Measurements from ENCODE around the gene CCL14. TPM values are rescaled to one million over a fixed set of nuclear protein-coding genes. Genes with fewer than 3 reads are reported as not detected.

Gene CCL14
- 10 to 100 TPM; 14.2 to 23.3 TPM for total RNA-seq
- polyA plus RNA-seq (ENCODE audit: insufficient read length in 6 of 6) = 100 to 1,000 TPM in 2 of 6 donors, 10 to 100 TPM in 4; 64.7 to 123 (median 90.9) TPM
- long read RNA-seq, donor 1, transcript CCL14-203 (3 exons, 426 nt) = minor isoform, 6 of 82 reads
- long read RNA-seq, donor 1, transcript CCL14-201 (2 exons, 3,265 nt) = minor isoform, 6 of 82 reads
- long read RNA-seq, donor 1, transcript CCL14-202 (3 exons, 898 nt) = major isoform, 70 of 82 reads
- long read RNA-seq, donor 1, partial matches to known transcripts = 0 of 82 reads
- long read RNA-seq, donor 1, other reads (novel, unspliced or antisense) = 0 of 82 reads
- long read RNA-seq, donor 2, transcript CCL14-202 (3 exons, 898 nt) = major isoform, 57 of 63 reads
- long read RNA-seq, donor 2, partial matches to known transcripts = 0 of 63 reads
- long read RNA-seq, donor 2, other reads (novel, unspliced or antisense) = 0 of 63 reads
- long read RNA-seq, donor 3, transcript CCL14-202 (3 exons, 898 nt) = major isoform, 17 of 21 reads
- long read RNA-seq, donor 3, partial matches to known transcripts = 0 of 21 reads
- long read RNA-seq, donor 3, other reads (novel, unspliced or antisense) = 0 of 21 reads
- long read RNA-seq, donor 4, transcript CCL14-202 (3 exons, 898 nt) = major isoform, 21 of 23 reads
- long read RNA-seq, donor 4, partial matches to known transcripts = 0 of 23 reads
- long read RNA-seq, donor 4, other reads (novel, unspliced or antisense) = 0 of 23 reads
- long read RNA-seq, donor 5, transcript CCL14-201 (2 exons, 3,265 nt) = minor isoform, 7 of 65 reads
- long read RNA-seq, donor 5, transcript CCL14-202 (3 exons, 898 nt) = major isoform, 52 of 65 reads
- long read RNA-seq, donor 5, transcript CCL14-203 (3 exons, 426 nt) = minor isoform, 6 of 65 reads
- long read RNA-seq, donor 5, partial matches to known transcripts = 0 of 65 reads
- long read RNA-seq, donor 5, other reads (novel, unspliced or antisense) = 0 of 65 reads
- long read RNA-seq, donor 6, transcript CCL14-201 (2 exons, 3,265 nt) = minor isoform, 5 of 63 reads
- long read RNA-seq, donor 6, transcript CCL14-202 (3 exons, 898 nt) = major isoform, 55 of 63 reads
- long read RNA-seq, donor 6, partial matches to known transcripts = 0 of 63 reads
- long read RNA-seq, donor 6, other reads (novel, unspliced or antisense) = 0 of 63 reads
- long read RNA-seq, donor 7, transcript CCL14-202 (3 exons, 898 nt) = major isoform, 24 of 25 reads
- long read RNA-seq, donor 7, partial matches to known transcripts = 0 of 25 reads
- long read RNA-seq, donor 7, other reads (novel, unspliced or antisense) = 0 of 25 reads
- long read RNA-seq, donor 8, transcript CCL14-202 (3 exons, 898 nt) = major isoform, 20 of 22 reads
- long read RNA-seq, donor 8, partial matches to known transcripts = 0 of 22 reads
- long read RNA-seq, donor 8, other reads (novel, unspliced or antisense) = 0 of 22 reads
- long read RNA-seq, donor 9 = 0 reads
- long read RNA-seq, donor 10, transcript CCL14-202 (3 exons, 898 nt) = major isoform, 25 of 28 reads
- long read RNA-seq, donor 10, partial matches to known transcripts = 1 of 28 reads
- long read RNA-seq, donor 10, other reads (novel, unspliced or antisense) = 0 of 28 reads
- long read RNA-seq, donor 11 = 0 reads
- long read RNA-seq, donor 12, transcript CCL14-202 (3 exons, 898 nt) = major isoform, 36 of 40 reads
- long read RNA-seq, donor 12, partial matches to known transcripts = 0 of 40 reads
- long read RNA-seq, donor 12, other reads (novel, unspliced or antisense) = 0 of 40 reads

- intact Hi-C loops (cut with DNase I) = no loop called here
- DNase-seq = no peak
- TF ChIP-seq, protein P1, sequence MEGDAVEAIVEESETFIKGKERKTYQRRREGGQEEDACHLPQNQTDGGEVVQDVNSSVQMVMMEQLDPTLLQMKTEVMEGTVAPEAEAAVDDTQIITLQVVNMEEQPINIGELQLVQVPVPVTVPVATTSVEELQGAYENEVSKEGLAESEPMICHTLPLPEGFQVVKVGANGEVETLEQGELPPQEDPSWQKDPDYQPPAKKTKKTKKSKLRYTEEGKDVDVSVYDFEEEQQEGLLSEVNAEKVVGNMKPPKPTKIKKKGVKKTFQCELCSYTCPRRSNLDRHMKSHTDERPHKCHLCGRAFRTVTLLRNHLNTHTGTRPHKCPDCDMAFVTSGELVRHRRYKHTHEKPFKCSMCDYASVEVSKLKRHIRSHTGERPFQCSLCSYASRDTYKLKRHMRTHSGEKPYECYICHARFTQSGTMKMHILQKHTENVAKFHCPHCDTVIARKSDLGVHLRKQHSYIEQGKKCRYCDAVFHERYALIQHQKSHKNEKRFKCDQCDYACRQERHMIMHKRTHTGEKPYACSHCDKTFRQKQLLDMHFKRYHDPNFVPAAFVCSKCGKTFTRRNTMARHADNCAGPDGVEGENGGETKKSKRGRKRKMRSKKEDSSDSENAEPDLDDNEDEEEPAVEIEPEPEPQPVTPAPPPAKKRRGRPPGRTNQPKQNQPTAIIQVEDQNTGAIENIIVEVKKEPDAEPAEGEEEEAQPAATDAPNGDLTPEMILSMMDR (IDR thresholded peaks at IDR 0.05) = no peak
- ATAC-seq = no peak
- Histone ChIP-seq H3K4me1 (no peaks in the 10 kb centered on the region), H3K9me3 (no peaks in the 10 kb centered on the region), H3K36me3 (no peaks in the 10 kb centered on the region), H3K27ac (no peak within 1 kb of the TSS), H3K27me3 (no peaks in the 10 kb centered on the region), H3K4me3 (no peak within 1 kb of the TSS)
Observed at GRCh38 chr17:35986643-35987042, at the start of gene CCL14. Gene CCL14, minus strand, starts transcription at chr17:35986729. Its CDS starts 80 bp downstream, at chr17:35986649.

DNA sequence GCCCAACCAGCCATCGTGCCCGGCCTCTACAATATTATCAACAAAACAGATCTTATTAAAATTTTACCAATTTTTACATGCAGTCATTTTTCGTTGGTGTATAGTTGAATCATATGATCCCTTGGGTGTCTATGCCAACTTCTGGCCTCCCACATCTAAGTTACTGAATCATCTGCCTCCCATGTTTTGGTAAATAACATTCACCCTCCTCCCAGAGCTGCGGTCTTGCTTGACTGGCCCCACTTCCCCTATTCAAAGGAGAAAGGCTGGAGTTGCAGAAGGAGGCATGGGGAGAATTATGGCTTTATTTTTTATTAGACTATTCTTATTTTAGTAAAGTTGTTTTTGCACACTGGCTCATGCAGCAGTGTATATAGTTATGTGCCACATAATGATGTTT lies 49.7 kb upstream of the CCL14 start:
- TF ChIP-seq, protein P1 (IDR thresholded peaks at IDR 0.05) = no peak
- Histone ChIP-seq H3K9me3 (no peaks in the 10 kb centered on the region), H3K4me1 (no peaks in the 10 kb centered on the region), H3K27ac (peak overlapping the region in 1 of 2 donors; percentile 55), H3K27me3 (no peaks in the 10 kb centered on the region), H3K36me3 (no peaks in the 10 kb centered on the region), H3K4me3 (no peak overlapping the region)
- ATAC-seq = peak; percentile 55
- intact Hi-C loops (cut with DNase I) = no loop called here
- peak in 1 of 4 donors; percentile 51 for DNase-seq

DNA sequence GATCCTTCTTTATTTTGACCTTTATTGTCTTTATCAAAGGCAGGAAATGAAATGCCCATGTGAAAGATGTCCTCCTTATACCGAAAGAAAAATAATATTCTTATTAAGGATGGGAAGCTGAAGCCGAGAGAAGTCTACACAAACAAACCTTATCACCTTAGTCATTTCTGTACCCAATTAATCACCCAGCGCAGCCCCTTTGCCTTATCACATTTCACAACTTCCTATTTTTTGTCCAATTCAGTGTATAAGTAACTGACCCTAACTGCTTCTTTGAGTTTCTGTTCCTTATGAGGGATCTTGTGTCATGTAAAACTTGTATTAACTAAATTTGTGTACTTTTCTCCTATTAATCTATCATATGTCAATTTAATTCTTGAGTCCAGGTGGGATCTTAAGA lies 47.6 kb upstream of the CCL14 start:
- intact Hi-C loops (cut with DNase I) = no loop called here
- no peaks in the 10 kb centered on the region for H3K9me3 ChIP-seq
- ATAC-seq (no peak), DNase-seq (no peak)
- H3K4me1 ChIP-seq = no peaks in the 10 kb centered on the region
- no peaks in the 10 kb centered on the region for H3K27me3 ChIP-seq
- no peak overlapping the region for H3K4me3 ChIP-seq
- TF ChIP-seq, protein P1 (IDR thresholded peaks at IDR 0.05) = no peak
- no peak overlapping the region for H3K27ac ChIP-seq
- H3K36me3 ChIP-seq = no peaks in the 10 kb centered on the region

DNA sequence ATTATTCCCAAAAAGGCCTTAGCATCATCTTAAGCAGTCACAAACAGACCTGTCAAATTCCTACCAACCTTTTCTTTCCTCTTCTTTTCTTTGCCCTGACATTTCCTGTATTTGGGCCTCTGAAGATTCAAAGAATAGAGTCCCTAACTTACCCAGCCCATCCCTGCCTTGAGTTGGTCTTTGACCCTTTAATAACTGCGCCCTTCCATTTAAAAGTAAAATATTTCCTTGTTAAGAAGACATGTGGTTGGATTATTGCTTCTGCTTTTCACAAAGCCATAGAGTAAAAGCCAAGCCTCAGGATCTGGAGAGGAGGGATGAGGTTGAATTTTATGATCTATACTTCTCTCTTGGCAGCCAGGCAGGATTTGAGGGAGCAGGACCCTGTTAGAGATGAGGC lies 44.4 kb upstream of the CCL14 start:
- H3K27me3 ChIP-seq = no peaks in the 10 kb centered on the region
- no peaks in the 10 kb centered on the region for H3K9me3 ChIP-seq
- no peak overlapping the region for H3K27ac ChIP-seq
- ATAC-seq = no peak
- intact Hi-C loops (cut with DNase I) = no loop called here
- H3K4me3 ChIP-seq = no peak overlapping the region
- TF ChIP-seq, protein P1 (IDR thresholded peaks at IDR 0.05) = no peak
- H3K36me3 ChIP-seq = no peaks in the 10 kb centered on the region
- no peak for DNase-seq
- no peaks in the 10 kb centered on the region for H3K4me1 ChIP-seq

Data from left lung (tissue), 14 donors.